ENCODE data around the gene DCUN1D4. TPM values are rescaled to one million over a fixed set of nuclear protein-coding genes. Genes with fewer than 3 reads are reported as not detected.

DCUN1D4 gene
- total and polyA plus RNA-seq, 12 donors: 11.0 to 48.7 (median 37.0) TPM

DNA sequence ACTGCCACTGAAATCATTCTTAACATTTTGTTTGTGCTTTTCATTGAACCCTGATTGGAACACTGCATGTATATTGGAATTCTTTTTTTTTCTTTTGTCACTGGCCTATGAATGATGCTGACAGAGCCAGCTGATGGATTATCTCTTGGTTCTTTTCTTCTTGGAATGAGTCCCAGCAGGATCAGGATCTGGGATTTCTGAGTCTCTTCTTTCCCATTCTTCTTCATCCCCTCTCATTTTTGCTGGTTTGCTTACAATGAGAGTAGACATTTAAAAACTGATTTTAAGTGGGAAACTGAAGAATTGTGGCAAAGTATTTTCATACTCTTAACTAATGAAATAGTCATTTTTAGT lies 9.0 kb downstream of the DCUN1D4 start:
- Histone ChIP-seq H3K4me3 (no peak overlapping the region), H3K36me3 (peaks cover 0 to 16% (median 0%) of the 10 kb centered on the region in 9 donors), H3K4me1 (peaks cover 0 to 78% (median 35%) of the 10 kb centered on the region in 9 donors), H3K27ac (no peak overlapping the region), H3K9me3 (no peaks in the 10 kb centered on the region), H3K27me3 (no peaks in the 10 kb centered on the region)
- no peak for DNase-seq
- TF ChIP-seq, protein P1, sequence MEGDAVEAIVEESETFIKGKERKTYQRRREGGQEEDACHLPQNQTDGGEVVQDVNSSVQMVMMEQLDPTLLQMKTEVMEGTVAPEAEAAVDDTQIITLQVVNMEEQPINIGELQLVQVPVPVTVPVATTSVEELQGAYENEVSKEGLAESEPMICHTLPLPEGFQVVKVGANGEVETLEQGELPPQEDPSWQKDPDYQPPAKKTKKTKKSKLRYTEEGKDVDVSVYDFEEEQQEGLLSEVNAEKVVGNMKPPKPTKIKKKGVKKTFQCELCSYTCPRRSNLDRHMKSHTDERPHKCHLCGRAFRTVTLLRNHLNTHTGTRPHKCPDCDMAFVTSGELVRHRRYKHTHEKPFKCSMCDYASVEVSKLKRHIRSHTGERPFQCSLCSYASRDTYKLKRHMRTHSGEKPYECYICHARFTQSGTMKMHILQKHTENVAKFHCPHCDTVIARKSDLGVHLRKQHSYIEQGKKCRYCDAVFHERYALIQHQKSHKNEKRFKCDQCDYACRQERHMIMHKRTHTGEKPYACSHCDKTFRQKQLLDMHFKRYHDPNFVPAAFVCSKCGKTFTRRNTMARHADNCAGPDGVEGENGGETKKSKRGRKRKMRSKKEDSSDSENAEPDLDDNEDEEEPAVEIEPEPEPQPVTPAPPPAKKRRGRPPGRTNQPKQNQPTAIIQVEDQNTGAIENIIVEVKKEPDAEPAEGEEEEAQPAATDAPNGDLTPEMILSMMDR (IDR thresholded peaks at IDR 0.05): no peak
- intact Hi-C loops (cut with DNase I): no loop called here
- no peak for ATAC-seq

DNA sequence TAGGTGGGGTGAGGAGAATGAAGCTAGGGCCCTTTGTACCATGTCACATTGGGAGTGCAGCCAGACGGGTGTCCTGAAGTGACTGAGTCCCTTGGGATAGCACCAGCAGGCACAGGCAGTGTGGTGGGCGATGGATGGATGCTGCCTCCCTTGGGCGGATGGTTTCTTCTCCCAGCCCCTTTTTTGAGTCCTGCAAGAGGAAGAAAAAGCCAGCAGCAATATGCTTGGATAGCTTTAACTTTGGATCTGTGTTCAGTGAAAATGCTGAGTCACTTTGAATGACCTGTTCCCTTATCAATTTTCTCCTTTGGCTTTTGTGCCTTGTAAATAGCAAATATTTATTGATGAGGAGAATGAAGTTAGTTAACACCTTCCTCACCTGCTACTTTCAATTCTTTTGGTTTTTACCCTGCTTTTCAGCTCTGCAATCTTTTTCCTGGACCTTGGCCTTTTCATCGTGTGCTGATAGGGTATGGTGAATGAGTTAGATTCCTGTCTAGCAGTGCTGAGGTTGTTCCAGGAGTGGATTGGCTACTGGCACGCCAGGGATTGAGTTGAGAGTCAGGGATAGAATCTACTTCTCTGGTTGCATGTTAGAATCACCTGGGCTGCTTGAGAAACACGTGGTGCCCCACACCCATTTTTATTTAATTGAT lies 10.2 kb downstream of the DCUN1D4 start:
- WGBS, 2 donors: 53 to 59% methylated on average over 6 of the region's 6 CpGs
- intact Hi-C loops (cut with DNase I): no loop called here
- no peaks in the 10 kb centered on the region for H3K9me3 ChIP-seq
- peak overlapping the region in 6 of 10 donors; percentile 18 to 38 (median 25) for H3K27ac ChIP-seq
- H3K27me3 ChIP-seq: no peaks in the 10 kb centered on the region
- H3K4me3 ChIP-seq: no peak overlapping the region
- DNase-seq: peak in 1 of 2 donors; percentile 15
- H3K36me3 ChIP-seq: peaks cover 0 to 14% (median 0%) of the 10 kb centered on the region in 9 donors
- peak in 6 of 8 donors; percentile 52 to 78 (median 70) for ATAC-seq
- TF ChIP-seq, protein P1 (IDR thresholded peaks at IDR 0.05): no peak
- H3K4me1 ChIP-seq: peaks cover 0 to 87% (median 31%) of the 10 kb centered on the region in 9 donors

DNA sequence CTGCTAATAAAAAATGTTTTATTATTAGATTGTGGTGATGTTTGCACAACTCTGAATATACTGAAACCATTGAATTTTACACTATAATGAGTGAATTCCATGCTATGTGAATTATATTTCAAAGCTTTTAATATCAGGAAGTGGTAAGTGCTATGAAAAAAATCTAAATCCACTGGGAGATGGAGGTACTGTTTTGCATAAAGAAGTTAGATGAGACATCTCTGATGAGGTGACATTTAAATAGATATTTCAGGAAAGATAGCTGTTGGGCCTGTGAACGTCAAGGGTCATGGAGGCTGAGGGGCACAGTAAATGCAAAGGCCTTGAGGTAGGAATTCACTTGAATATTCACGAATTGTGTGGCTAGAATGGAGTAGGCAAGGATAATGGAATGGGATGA lies 12.3 kb downstream of the DCUN1D4 start:
- WGBS, 2 donors: 86 to 90% methylated on average over 2 of the region's 2 CpGs
- Histone ChIP-seq H3K4me3 (no peak overlapping the region), H3K36me3 (no peaks in the 10 kb centered on the region), H3K27ac (no peak overlapping the region), H3K4me1 (peaks cover 6 to 88% (median 41%) of the 10 kb centered on the region in 9 donors), H3K27me3 (no peaks in the 10 kb centered on the region), H3K9me3 (no peaks in the 10 kb centered on the region)
- TF ChIP-seq, protein P1 (IDR thresholded peaks at IDR 0.05): no peak
- intact Hi-C loops (cut with DNase I): no loop called here
- ATAC-seq (no peak), DNase-seq (no peak)

DNA sequence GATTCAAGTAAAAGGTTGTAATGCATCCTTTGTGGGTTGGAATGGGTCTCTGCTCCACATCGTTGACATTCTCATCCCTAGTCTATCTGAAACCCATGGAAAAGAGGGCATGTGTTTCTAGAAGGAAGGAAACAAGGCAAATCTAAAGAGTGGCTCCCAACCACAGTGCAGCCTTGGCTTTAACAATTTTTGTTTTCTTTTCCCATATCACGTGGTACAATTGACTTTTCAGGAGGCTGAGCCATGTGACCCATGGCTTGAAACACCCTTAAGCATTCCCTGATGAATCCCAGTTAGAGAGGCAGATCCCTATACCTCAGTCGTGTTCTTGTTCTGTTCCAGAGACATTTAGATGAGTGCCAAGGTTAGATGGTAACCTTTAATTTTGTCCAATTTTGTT lies 12.8 kb downstream of the DCUN1D4 start:
- TF ChIP-seq, protein P1 (IDR thresholded peaks at IDR 0.05): no peak
- Histone ChIP-seq H3K36me3 (no peaks in the 10 kb centered on the region), H3K27ac (no peak overlapping the region)

More for the DNA sequence above, 12.8 kb downstream of the DCUN1D4 start:
- intact Hi-C loops (cut with DNase I): no loop called here
- H3K4me3 ChIP-seq: no peak overlapping the region
- H3K27me3 ChIP-seq: no peaks in the 10 kb centered on the region
- DNase-seq (no peak), ATAC-seq (no peak)
- peaks cover 6 to 87% (median 41%) of the 10 kb centered on the region in 9 donors for H3K4me1 ChIP-seq
- WGBS, 2 donors: 54 to 70% methylated on average over 3 of the region's 3 CpGs
- no peaks in the 10 kb centered on the region for H3K9me3 ChIP-seq
